Naive thymus-derived CD8-positive, alpha-beta T cell (primary cell): Measurements from ENCODE around the gene PTPRO. TPM values are rescaled to one million over a fixed set of nuclear protein-coding genes. Genes with fewer than 3 reads are reported as not detected.
"Not testable (repeated sequence)": the region's sequence is repeated elsewhere in the genome, so short reads cannot be mapped to it uniquely, and the experiment has no call there.

Source experiments
- ATAC-seq, 2 donors: fragments of 150-1000 bp; cut with Tn5 transposase in 1 of 2; sonication (Bioruptor Pico), chemical (Tn5 transposase) in 1 of 2; 1 replicate in 1 of 2; 2 replicates in 1 of 2; pipeline ENCODE4 v1.10.0; 2021; ENCODE audit warnings: mild to moderate bottlenecking in 2 of 2, moderate library complexity in 2 of 2
- POLR2A ChIA-PET: fragments of 350-600 bp; sonication (Branson Sonifier 250); formaldehyde crosslinking; loops from one replicate; lab custom pipeline; 2021; ENCODE audit warnings: antibody characterized with exemption; lab: Charles Lee
- DNase-seq, 10 donors: peaks; one replicate each; pipeline versions ENCODE4 v3.0.0 to v3.0.0-alpha.2; 2020 to 2022
- H3K27ac Mint-ChIP-seq, 10 donors: one replicate each; pipeline ENCODE4 v1.8.0; 2020 to 2022; ENCODE audit warnings: mild to moderate bottlenecking in 10 of 10, mixed read lengths in 10 of 10, moderate library complexity in 4 of 10, inconsistent platforms in 1 of 10
- H3K27me3 Mint-ChIP-seq, 5 donors: one replicate each; pipeline ENCODE4 v1.8.0; 2021 to 2022; ENCODE audit warnings: mixed read lengths in 5 of 5
- H3K36me3 Mint-ChIP-seq, 3 donors: one replicate each; pipeline ENCODE4 v1.8.0; 2020 to 2022; ENCODE audit warnings: mixed read lengths in 3 of 3, mild to moderate bottlenecking in 2 of 3, inconsistent platforms in 1 of 3
- H3K4me1 Mint-ChIP-seq, 4 donors: one replicate each; pipeline ENCODE4 v1.8.0; 2021 to 2022; ENCODE audit warnings: mixed read lengths in 4 of 4
- H3K4me3 Mint-ChIP-seq, 10 donors: one replicate each; pipeline ENCODE4 v1.8.0; 2020 to 2022; ENCODE audit warnings: mild to moderate bottlenecking in 10 of 10, mixed read lengths in 10 of 10, moderate library complexity in 6 of 10, inconsistent platforms in 1 of 10
- H3K9me3 Mint-ChIP-seq, 9 donors: one replicate each; pipeline ENCODE4 v1.8.0; 2020 to 2022; ENCODE audit warnings: mixed read lengths in 9 of 9, mild to moderate bottlenecking in 3 of 9, inconsistent platforms in 1 of 9, moderate library complexity in 1 of 9
- polyA plus RNA-seq, 3 donors: library from polyadenylated mRNA; unstranded; fragments of 300-500 nt; fragmentation: Illumina TruSeq; gene quantifications; one replicate each; pipeline ENCODE4 v1.2.3, GENCODE V29; 2021
- total RNA-seq, 8 experiments: library from RNA in 2 of 8; stranded (reverse) in 2 of 8; gene quantifications; one replicate each; pipeline ENCODE4 v1.2.3 and lab custom pipeline; 2021 to 2026

PTPRO gene
- total and polyA plus RNA-seq, 5 experiments from 2014 or later = 0.56 to 4.4 (median 0.88) TPM

GRCh38 chr12:15602051-15602672 is 279.9 kb downstream of the PTPRO start:
- POLR2A ChIA-PET = no interaction called here
- DNase-seq (no peak), ATAC-seq (no peak)
- H3K27me3 Mint-ChIP-seq = peaks cover 2 to 24% (median 9%) of the 10 kb centered on the region in 5 donors
- H3K27ac Mint-ChIP-seq = no peak overlapping the region
- H3K4me3 Mint-ChIP-seq = no peak overlapping the region
- H3K9me3 Mint-ChIP-seq = no peaks in the 10 kb centered on the region
- H3K4me1 Mint-ChIP-seq = peaks cover 0 to 2% (median 0%) of the 10 kb centered on the region in 4 donors
- no peaks in the 10 kb centered on the region for H3K36me3 Mint-ChIP-seq

DNA sequence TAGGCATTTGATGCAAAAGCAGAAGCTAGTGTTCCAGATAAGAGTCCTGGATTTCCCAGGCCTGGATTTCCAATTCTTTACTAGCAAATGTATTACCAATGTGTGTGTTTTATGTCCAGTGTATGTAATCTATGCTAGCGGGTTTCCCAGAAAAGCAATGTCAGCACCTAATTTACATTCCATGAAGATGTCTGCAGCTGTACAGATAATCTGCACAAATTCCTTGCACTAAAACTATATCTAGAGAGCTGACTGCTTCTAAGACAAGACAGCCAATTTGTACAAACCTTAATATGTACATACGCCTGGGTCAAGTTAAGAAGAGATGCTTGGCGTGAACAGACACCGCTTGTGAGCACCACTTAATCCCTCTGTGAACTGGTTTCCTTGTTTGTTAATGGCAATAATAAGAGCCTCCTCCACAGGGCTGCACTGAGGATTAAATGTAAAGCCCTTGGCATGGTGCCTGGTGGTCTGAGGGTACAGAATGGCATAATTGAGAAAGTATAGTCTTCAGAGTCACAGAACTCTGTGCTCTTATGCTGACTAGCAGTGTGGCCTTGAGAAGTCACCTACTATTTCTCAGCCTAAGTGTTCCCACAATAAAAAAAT is 281.3 kb downstream of the PTPRO start:
- POLR2A ChIA-PET = no interaction called here
- Mint-ChIP-seq H3K9me3 (no peaks in the 10 kb centered on the region), H3K4me1 (peaks cover 0 to 2% (median 0%) of the 10 kb centered on the region in 4 donors), H3K27ac (peak overlapping the region in 1 of 10 donors; percentile 10), H3K36me3 (no peaks in the 10 kb centered on the region), H3K4me3 (no peak overlapping the region), H3K27me3 (peaks cover 2 to 24% (median 9%) of the 10 kb centered on the region in 5 donors)
- no peak for DNase-seq
- no peak for ATAC-seq

DNA sequence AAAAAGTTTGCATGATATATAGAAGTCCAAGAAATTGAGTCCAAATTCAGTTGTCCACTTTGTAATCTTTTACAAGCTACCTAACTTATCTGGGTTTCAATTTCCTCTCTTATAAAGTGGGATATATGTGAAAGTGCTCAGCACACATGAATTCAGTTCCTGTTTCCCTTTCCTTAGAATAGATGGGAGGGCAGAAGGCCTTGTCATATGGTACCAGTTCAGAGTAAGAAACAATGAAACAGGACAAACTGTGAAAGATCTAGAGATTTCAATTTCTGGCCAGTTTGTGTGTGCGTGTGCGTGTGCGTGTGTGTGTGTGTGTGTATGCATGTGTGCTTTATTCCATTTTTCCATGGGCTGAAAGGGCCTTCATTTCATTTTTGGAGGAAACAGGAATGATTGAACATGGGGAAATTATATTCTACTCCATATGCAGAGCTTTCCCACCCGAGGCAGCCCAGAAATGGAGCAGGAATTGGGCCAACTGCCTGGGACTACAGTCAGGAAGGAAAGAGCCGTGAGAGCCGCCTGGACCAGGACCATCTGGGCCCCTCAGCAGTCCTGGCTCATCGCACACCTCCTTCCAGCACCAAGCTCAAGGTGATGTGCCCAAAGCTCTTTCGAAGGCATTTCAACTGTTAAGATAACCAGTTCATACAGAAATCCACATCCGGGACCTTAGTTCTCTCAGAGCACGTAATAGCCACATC is 283.7 kb downstream of the PTPRO start:
- Mint-ChIP-seq H3K4me3 (no peak overlapping the region), H3K4me1 (peaks cover 0 to 2% (median 0%) of the 10 kb centered on the region in 4 donors), H3K36me3 (no peaks in the 10 kb centered on the region), H3K9me3 (no peaks in the 10 kb centered on the region), H3K27me3 (peaks cover 2 to 24% (median 9%) of the 10 kb centered on the region in 5 donors), H3K27ac (no peak overlapping the region)
- POLR2A ChIA-PET = no interaction called here
- DNase-seq (no peak), ATAC-seq (no peak)

DNA sequence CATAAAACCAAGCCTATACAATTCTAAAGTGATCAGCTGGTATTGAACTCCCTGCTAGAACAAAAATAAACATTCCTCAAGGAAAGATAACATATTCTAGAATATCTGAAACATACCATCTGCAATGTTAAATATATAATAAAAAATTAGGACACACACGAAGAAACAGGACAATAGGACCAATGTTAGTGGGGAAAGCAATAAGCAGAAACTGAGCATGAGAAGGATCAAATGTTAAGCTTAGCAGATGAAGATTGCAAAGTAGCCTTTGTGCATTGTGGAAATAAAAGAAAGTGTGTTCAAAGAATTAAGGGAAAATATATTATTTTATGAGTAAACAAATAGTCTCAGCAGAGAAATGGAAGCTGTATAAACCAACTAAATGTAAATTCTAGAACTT is 286.1 kb downstream of the PTPRO start:
- POLR2A ChIA-PET = no interaction called here
- Mint-ChIP-seq H3K27ac (no peak overlapping the region), H3K9me3 (peaks cover 0 to 6% (median 2%) of the 10 kb centered on the region in 9 donors), H3K4me1 (peaks cover 0 to 2% (median 0%) of the 10 kb centered on the region in 4 donors), H3K27me3 (peaks cover 2 to 15% (median 3%) of the 10 kb centered on the region in 5 donors), H3K4me3 (no peak overlapping the region), H3K36me3 (no peaks in the 10 kb centered on the region)
- DNase-seq = no peak
- ATAC-seq = no peak

GRCh38 chr12:15608941-15609340 is 286.6 kb downstream of the PTPRO start:
- no peak for DNase-seq
- Mint-ChIP-seq H3K27ac (no peak overlapping the region), H3K4me1 (peaks cover 0 to 2% (median 0%) of the 10 kb centered on the region in 4 donors), H3K4me3 (no peak overlapping the region), H3K27me3 (peaks cover 2 to 14% (median 3%) of the 10 kb centered on the region in 5 donors), H3K9me3 (peaks cover 0 to 10% (median 2%) of the 10 kb centered on the region in 9 donors), H3K36me3 (no peaks in the 10 kb centered on the region)
- no peak for ATAC-seq
- POLR2A ChIA-PET = no interaction called here

DNA sequence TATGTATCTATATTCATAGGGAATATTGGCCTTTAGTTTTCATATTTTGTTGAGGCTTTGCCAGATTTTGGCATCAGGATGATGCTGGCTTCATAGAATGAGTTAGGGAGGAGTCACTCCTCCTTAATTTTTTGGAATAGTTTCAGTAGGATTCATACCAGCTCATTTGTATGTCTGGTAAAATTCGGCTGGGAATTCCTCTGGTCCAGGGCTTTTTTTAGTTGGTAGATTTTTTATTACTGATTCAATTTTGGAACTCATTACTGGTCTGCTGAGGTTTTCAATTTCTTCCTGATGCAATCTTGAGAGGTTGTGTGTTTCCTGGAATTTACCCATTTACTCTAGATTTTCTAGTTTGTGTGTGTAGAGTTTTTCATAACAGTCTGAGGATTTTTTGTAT is 291.7 kb downstream of the PTPRO start:
- H3K9me3 Mint-ChIP-seq = peaks cover 0 to 30% (median 10%) of the 10 kb centered on the region in 9 donors
- no peak overlapping the region for H3K27ac Mint-ChIP-seq
- DNase-seq (no peak), ATAC-seq (no peak)
- H3K4me1 Mint-ChIP-seq = no peaks in the 10 kb centered on the region
- H3K4me3 Mint-ChIP-seq = no peak overlapping the region
- peaks cover 2 to 12% (median 5%) of the 10 kb centered on the region in 5 donors for H3K27me3 Mint-ChIP-seq
- POLR2A ChIA-PET = no interaction called here
- peaks cover 0 to 7% (median 3%) of the 10 kb centered on the region in 3 donors for H3K36me3 Mint-ChIP-seq

DNA sequence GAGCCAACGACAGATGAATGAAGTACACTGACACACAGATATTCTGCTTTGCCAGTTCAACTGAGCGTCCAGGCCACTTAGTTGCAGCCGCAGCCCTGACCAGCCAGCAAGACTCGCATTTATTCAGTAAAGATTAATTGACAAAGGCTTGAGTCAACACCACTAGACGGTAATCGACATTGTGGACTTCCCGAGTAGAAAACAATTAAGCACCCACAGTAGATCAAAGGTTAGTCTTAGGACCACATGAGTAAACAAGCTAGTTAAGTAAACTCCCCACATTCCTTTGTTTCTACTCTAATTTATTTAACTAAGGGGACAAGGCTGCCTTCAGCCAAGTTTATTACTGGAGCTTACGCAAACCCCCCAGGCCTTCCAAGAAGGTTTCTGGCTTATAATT is 294.2 kb downstream of the PTPRO start:
- Mint-ChIP-seq H3K27me3 (peaks cover 2 to 20% (median 10%) of the 10 kb centered on the region in 5 donors), H3K9me3 (peaks cover 0 to 30% (median 10%) of the 10 kb centered on the region in 9 donors), H3K4me3 (peak overlapping the region in 1 of 10 donors; percentile 41)
- H3K4me1 Mint-ChIP-seq, DNase-seq, H3K36me3 Mint-ChIP-seq, POLR2A ChIA-PET, ATAC-seq, H3K27ac Mint-ChIP-seq: not testable (repeated sequence)

DNA sequence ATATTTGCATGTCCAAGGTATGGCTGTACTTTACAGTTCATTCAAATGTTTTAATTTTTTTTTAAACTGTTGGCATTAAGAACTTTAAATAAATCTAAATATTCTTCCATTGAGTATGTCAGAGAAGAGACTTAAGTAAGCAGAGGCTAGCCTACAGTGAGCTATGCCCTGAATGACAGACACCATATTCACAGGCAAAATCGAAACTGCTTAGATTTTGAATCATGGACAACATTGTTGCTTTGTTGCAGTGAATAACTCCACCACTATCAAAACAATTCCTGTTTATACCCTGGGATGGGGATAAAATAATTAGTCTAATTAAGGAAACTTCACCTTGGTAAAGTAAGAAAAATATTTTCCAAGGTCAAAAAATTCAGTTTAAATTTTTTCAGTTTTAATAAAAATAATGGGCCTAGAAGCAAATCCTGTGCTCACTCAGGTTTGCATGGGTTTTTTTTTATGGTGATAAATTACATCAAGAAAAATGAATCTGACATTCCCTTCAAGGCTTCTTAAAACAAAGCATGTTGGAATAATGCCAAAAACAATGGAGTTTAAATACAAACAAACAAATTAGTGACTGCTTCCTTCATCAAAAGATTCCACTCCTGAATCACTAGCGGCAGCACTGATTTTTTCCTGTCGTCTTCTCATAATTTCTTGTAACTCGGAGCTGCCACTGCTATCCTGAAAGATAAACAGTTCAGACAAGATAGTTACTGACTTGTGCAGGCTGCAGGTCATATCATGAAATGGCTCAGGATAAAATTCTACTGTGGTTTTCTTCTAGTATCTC is 298.6 kb downstream of the PTPRO start:
- H3K27me3 Mint-ChIP-seq = peaks cover 2 to 18% (median 8%) of the 10 kb centered on the region in 5 donors
- H3K27ac Mint-ChIP-seq = peak overlapping the region in 1 of 10 donors; percentile 7
- H3K4me1 Mint-ChIP-seq = no peaks in the 10 kb centered on the region
- DNase-seq (no peak), ATAC-seq (no peak)
- POLR2A ChIA-PET = no interaction called here
- peaks cover 0 to 8% (median 5%) of the 10 kb centered on the region in 9 donors for H3K9me3 Mint-ChIP-seq
- H3K4me3 Mint-ChIP-seq = no peak overlapping the region
- peaks cover 0 to 12% (median 7%) of the 10 kb centered on the region in 3 donors for H3K36me3 Mint-ChIP-seq

DNA sequence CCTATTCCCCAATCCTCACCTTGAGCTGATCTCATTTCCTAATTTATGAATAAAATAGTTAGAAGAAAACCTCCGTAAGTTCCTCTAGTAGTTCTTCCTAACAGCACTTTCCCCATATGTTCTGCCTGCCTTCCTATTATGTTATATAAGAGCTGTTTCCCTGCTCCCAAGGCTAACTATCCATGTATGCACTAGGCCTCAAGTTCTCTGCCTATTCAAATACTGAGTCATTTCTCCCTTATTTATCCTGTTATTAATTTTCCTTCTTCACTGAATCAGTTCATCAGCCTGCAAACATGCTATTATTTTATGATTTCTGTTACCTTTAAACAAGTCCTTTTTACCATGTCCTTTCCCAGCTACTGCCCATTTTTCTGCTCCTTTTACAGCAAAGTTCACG is 302.8 kb downstream of the PTPRO start:
- no peak for DNase-seq
- H3K4me3 Mint-ChIP-seq = no peak overlapping the region
- no peak overlapping the region for H3K27ac Mint-ChIP-seq
- peaks cover 0 to 7% (median 0%) of the 10 kb centered on the region in 5 donors for H3K27me3 Mint-ChIP-seq
- peaks cover 0 to 2% (median 0%) of the 10 kb centered on the region in 3 donors for H3K36me3 Mint-ChIP-seq
- H3K4me1 Mint-ChIP-seq = no peaks in the 10 kb centered on the region
- no peak for ATAC-seq
- POLR2A ChIA-PET = no interaction called here
- no peaks in the 10 kb centered on the region for H3K9me3 Mint-ChIP-seq

- Mint-ChIP-seq H3K4me1 (no peaks in the 10 kb centered on the region), H3K27me3 (peaks cover 0 to 7% (median 0%) of the 10 kb centered on the region in 5 donors), H3K36me3 (no peaks in the 10 kb centered on the region), H3K27ac (no peak overlapping the region), H3K9me3 (no peaks in the 10 kb centered on the region), H3K4me3 (no peak overlapping the region)
- DNase-seq (no peak), ATAC-seq (no peak)
- POLR2A ChIA-PET = no interaction called here
These were observed 306.0 kb downstream of the PTPRO start for GRCh38 chr12:15627995-15628945.

DNA sequence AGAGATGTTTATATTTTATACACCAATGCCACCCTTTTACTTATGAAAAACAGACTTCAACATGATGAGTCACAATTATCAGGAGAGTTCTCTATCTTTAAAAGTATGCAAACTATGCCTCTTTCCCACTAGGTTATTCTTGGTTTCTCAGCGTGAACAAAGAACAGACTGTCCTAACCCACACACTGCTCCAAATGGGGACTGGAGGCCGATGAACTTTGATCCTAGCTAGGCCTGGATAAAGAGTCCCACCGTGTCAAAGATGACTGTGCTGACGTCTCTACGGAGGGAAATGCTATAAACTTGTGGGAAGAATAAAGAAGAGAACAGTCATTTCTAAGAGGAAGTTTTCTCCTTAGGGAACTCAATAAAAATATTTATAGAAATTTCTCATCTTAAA is 306.8 kb downstream of the PTPRO start:
- POLR2A ChIA-PET = no interaction called here
- no peak for DNase-seq
- H3K36me3 Mint-ChIP-seq = no peaks in the 10 kb centered on the region
- no peak overlapping the region for H3K4me3 Mint-ChIP-seq
- H3K4me1 Mint-ChIP-seq = no peaks in the 10 kb centered on the region
- H3K27ac Mint-ChIP-seq = no peak overlapping the region
- peaks cover 0 to 11% (median 0%) of the 10 kb centered on the region in 5 donors for H3K27me3 Mint-ChIP-seq
- no peaks in the 10 kb centered on the region for H3K9me3 Mint-ChIP-seq
- no peak for ATAC-seq

- ATAC-seq = no peak
- Mint-ChIP-seq H3K27ac (no peak overlapping the region), H3K4me1 (no peaks in the 10 kb centered on the region), H3K36me3 (no peaks in the 10 kb centered on the region), H3K9me3 (no peaks in the 10 kb centered on the region), H3K27me3 (peaks cover 0 to 8% (median 0%) of the 10 kb centered on the region in 5 donors), H3K4me3 (no peak overlapping the region)
- POLR2A ChIA-PET = no interaction called here
- no peak for DNase-seq
These were observed 307.5 kb downstream of the PTPRO start for GRCh38 chr12:15629761-15630160.
